ENCODE measurements around the gene METAP1.

METAP1 gene

GRCh38 chr4:98996765-98997068 lies 1.2 kb downstream of the METAP1 start:
- TF ChIP-seq, protein P1, sequence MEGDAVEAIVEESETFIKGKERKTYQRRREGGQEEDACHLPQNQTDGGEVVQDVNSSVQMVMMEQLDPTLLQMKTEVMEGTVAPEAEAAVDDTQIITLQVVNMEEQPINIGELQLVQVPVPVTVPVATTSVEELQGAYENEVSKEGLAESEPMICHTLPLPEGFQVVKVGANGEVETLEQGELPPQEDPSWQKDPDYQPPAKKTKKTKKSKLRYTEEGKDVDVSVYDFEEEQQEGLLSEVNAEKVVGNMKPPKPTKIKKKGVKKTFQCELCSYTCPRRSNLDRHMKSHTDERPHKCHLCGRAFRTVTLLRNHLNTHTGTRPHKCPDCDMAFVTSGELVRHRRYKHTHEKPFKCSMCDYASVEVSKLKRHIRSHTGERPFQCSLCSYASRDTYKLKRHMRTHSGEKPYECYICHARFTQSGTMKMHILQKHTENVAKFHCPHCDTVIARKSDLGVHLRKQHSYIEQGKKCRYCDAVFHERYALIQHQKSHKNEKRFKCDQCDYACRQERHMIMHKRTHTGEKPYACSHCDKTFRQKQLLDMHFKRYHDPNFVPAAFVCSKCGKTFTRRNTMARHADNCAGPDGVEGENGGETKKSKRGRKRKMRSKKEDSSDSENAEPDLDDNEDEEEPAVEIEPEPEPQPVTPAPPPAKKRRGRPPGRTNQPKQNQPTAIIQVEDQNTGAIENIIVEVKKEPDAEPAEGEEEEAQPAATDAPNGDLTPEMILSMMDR (IDR thresholded peaks at IDR 0.05; ENCODE audit: poor library complexity, severe bottlenecking), result no peak
- Histone ChIP-seq H3K4me3 (ENCODE audit: severe bottlenecking) (peak overlapping the region; percentile 92), H3K4me1 (ENCODE audit: insufficient read depth, poor library complexity, severe bottlenecking) (peaks cover 27% of the 10 kb centered on the region), H3K27ac (ENCODE audit: poor library complexity, severe bottlenecking) (peak overlapping the region; percentile 71), H3K9me3 (ENCODE audit: severe bottlenecking) (no peaks in the 10 kb centered on the region), H3K36me3 (ENCODE audit: low read depth) (no peaks in the 10 kb centered on the region), H3K27me3 (ENCODE audit: insufficient read depth, poor library complexity, severe bottlenecking) (no peaks in the 10 kb centered on the region)
- DNase-seq (ENCODE audit: low spot score), result no peak
- ATAC-seq (ENCODE audit: low read depth), result no peak; the same call in 2 of the 3 replicates

- Histone ChIP-seq H3K36me3 (ENCODE audit: low read depth) (no peaks in the 10 kb centered on the region), H3K27ac (ENCODE audit: poor library complexity, severe bottlenecking) (peak overlapping the region; percentile 71), H3K4me3 (ENCODE audit: severe bottlenecking) (peak overlapping the region; percentile 92), H3K27me3 (ENCODE audit: insufficient read depth, poor library complexity, severe bottlenecking) (no peaks in the 10 kb centered on the region), H3K4me1 (ENCODE audit: insufficient read depth, poor library complexity, severe bottlenecking) (peaks cover 31% of the 10 kb centered on the region), H3K9me3 (ENCODE audit: severe bottlenecking) (no peaks in the 10 kb centered on the region)
- DNase-seq (ENCODE audit: low spot score) (no peak), ATAC-seq (ENCODE audit: low read depth) (no peak)
- TF ChIP-seq, protein P1 (IDR thresholded peaks at IDR 0.05; ENCODE audit: poor library complexity, severe bottlenecking), result no peak
Measured at GRCh38 chr4:98997166-98997565, 1.6 kb downstream of the METAP1 start.

DNA sequence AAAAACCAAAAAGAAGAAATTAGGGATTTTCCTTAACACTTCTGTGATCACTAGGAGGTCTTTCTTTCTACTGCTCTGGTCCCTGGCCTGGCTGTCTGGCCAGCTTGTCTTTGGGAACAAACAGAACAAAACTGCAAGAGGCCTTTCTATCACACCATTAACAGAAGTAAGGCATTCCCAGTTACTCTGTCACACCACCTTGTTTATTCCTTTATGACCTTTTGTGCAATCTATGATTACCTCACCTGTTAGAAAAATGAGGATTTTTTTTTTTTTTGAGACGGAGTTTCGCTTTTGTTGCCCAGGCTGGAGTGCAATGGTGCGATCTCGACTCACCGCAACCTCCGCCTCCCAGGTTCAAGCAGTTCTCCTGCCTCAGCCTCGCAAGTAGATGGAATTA lies 3.0 kb downstream of the METAP1 start:
- H3K4me1 ChIP-seq (ENCODE audit: insufficient read depth, poor library complexity, severe bottlenecking), result peaks cover 40% of the 10 kb centered on the region
- DNase-seq (ENCODE audit: low spot score), result no peak
- H3K36me3 ChIP-seq (ENCODE audit: low read depth), result no peaks in the 10 kb centered on the region
- ATAC-seq (ENCODE audit: low read depth), result no peak
- no peaks in the 10 kb centered on the region for H3K27me3 ChIP-seq (ENCODE audit: insufficient read depth, poor library complexity, severe bottlenecking)
- no peaks in the 10 kb centered on the region for H3K9me3 ChIP-seq (ENCODE audit: severe bottlenecking)
- no peak overlapping the region for H3K27ac ChIP-seq (ENCODE audit: poor library complexity, severe bottlenecking)
- no peak overlapping the region for H3K4me3 ChIP-seq (ENCODE audit: severe bottlenecking)
- TF ChIP-seq, protein P1 (IDR thresholded peaks at IDR 0.05; ENCODE audit: poor library complexity, severe bottlenecking), result no peak

DNA sequence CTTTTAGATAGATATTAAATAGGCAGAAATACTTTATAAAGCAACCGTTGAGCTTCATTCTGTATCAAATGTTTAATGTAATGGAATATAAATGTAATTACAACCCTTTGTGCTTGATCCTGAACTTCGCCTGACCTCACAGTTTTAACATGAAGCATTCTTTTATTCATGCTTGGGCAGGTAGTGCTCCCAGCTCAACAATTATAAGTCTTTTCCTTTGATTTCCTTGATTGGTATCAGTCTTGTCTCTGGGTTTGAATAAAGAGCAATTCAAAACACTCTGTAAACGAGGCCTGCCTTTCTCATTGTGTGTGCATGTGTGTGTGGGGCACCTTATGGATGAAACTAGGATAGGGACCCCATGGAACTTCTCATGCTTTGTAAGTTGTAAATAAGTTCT lies 6.8 kb downstream of the METAP1 start:
- ATAC-seq (ENCODE audit: low read depth) (peak; percentile 46), DNase-seq (ENCODE audit: low spot score) (no peak)
- H3K27ac ChIP-seq (ENCODE audit: poor library complexity, severe bottlenecking), result peak overlapping the region; percentile 20
- H3K36me3 ChIP-seq (ENCODE audit: low read depth), result peaks cover 3% of the 10 kb centered on the region; the same call in 1 of the 2 replicates
- TF ChIP-seq, protein P1 (IDR thresholded peaks at IDR 0.05; ENCODE audit: poor library complexity, severe bottlenecking), result no peak
- H3K27me3 ChIP-seq (ENCODE audit: insufficient read depth, poor library complexity, severe bottlenecking), result no peaks in the 10 kb centered on the region
- no peaks in the 10 kb centered on the region for H3K9me3 ChIP-seq (ENCODE audit: severe bottlenecking)
- H3K4me1 ChIP-seq (ENCODE audit: insufficient read depth, poor library complexity, severe bottlenecking), result peaks cover 29% of the 10 kb centered on the region
- H3K4me3 ChIP-seq (ENCODE audit: severe bottlenecking), result no peak overlapping the region

GRCh38 chr4:99008051-99008450 lies 12.5 kb downstream of the METAP1 start:
- no peak for DNase-seq (ENCODE audit: low spot score)
- Histone ChIP-seq H3K36me3 (ENCODE audit: low read depth) (peaks cover 20% of the 10 kb centered on the region), H3K27ac (ENCODE audit: poor library complexity, severe bottlenecking) (peak overlapping the region; percentile 38), H3K27me3 (ENCODE audit: insufficient read depth, poor library complexity, severe bottlenecking) (no peaks in the 10 kb centered on the region), H3K4me1 (ENCODE audit: insufficient read depth, poor library complexity, severe bottlenecking) (peaks cover 9% of the 10 kb centered on the region), H3K9me3 (ENCODE audit: severe bottlenecking) (peaks cover 3% of the 10 kb centered on the region), H3K4me3 (ENCODE audit: severe bottlenecking) (no peak overlapping the region)
- TF ChIP-seq, protein P1 (IDR thresholded peaks at IDR 0.05; ENCODE audit: poor library complexity, severe bottlenecking), result no peak
- peak; percentile 79 for ATAC-seq (ENCODE audit: low read depth)

All from RWPE2 (cell line).